Hematopoietic multipotent progenitor cell treated with erythropoietin and hydrocortisone succinate and interleukin-3 and kit ligand, for 8 days (in vitro differentiated cells): ENCODE measurements around the gene LHPP.
A peak's percentile ranks its signal among the peaks of the same experiment; 100 is the strongest.

Experiments
- DNase-seq: peaks from one replicate; pipeline ENCODE4 v3.0.0-alpha.2; 2015

Gene LHPP

GRCh38 chr10:124522933-124523871, 61.6 kb downstream of the LHPP start:
- DNase-seq = no peak

DNA sequence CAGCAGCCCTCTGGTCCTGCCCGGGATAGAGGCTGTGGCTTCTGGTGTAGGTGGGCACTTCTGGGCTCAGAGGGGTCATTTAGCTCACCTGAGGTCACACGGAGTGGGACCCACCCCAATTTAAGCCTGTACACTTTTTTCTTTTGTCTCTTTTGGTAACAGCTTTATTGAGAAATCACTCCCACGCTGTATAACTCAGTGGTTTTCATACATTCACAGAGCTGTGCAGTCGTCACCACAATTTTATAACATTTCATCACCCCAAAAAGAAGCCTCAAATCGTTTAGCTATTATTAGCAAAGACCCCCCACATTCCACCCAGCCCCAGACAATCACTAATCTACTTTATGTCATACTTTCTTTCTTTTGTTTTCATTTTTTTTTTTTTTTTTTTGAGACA, 62.3 kb downstream of the LHPP start:
- DNase-seq = no peak

- DNase-seq = peak; percentile 58
These were observed 63.5 kb downstream of the LHPP start for GRCh38 chr10:124524991-124525653.

- no peak for DNase-seq
These were observed 64.4 kb downstream of the LHPP start for GRCh38 chr10:124525751-124526600.

GRCh38 chr10:124526621-124527267, 65.1 kb downstream of the LHPP start:
- no peak for DNase-seq

GRCh38 chr10:124527874-124528395, 66.3 kb downstream of the LHPP start:
- DNase-seq = no peak

GRCh38 chr10:124529661-124530214, 68.1 kb downstream of the LHPP start:
- no peak for DNase-seq

DNA sequence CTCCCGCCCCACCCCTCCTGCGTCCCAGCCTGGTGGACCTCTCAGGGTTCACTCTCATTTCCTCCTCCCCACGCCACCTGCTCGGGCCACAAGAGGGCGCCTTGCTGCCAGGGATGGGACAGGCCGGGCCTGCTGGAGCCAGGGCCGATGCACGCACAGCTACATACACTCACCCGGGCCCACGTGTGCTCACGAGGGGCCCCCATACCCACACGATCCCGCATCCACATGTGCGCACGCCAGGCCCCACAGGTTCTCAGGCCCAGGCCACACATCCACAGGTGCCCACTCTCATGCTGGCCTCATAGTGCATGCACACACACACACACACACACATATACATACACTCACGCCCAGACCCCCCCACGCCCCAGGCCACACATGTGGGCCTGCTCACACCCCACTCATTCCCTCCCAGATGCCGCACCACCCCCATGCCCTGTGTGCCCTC, 68.6 kb downstream of the LHPP start:
- peak; percentile 88 for DNase-seq

- no peak for DNase-seq
These were observed 69.2 kb downstream of the LHPP start for GRCh38 chr10:124530816-124531215.

DNA sequence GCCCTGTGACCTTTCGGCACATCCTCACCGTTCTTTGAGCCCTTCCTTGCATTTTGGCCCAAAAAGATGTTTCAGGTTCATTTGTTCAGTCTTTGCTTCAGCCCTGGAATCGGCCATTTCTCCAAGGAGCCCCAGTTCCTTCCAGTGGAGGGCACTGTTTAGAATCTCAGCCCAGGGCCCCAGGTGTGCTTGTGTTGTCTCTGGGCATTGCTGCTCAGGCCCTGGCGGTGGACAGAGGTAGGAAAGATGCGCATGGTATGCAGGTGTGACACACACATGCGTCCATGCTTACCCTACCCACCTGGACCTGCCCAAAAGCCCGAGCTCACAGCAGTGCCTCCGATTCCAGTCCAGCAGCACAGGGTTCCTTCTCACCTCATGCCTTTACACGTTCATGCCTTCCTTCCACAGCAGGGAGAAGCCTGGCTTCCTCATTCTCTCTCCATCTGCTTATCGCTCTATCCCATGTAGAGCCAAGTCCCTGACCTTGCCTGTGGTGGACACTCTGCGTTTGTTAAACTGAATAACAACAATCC, 70.6 kb downstream of the LHPP start:
- DNase-seq = no peak

DNA sequence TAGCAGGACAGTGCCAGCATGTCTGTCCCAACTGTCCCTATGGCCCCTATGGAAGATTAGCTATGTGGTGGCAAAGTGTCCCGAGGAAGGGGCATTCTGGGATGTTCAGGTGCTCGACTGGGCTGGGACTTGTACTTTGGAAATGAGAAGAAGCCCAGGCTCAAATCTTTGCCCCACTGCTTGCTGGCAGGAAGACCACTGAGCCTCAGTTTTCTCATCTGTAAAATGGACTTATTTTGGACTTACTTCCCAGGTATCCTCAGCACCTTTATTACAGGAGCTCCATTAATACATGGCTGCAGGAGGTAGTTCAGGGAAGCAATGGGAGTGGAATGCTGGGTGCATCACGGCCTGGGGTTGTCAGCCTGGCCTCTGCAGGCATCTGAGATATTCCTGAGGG, 71.2 kb downstream of the LHPP start:
- no peak for DNase-seq

- DNase-seq = no peak
These were observed 71.6 kb downstream of the LHPP start for GRCh38 chr10:124533266-124533665.

GRCh38 chr10:124534231-124534798, 72.7 kb downstream of the LHPP start:
- peak; percentile 36 for DNase-seq

DNA sequence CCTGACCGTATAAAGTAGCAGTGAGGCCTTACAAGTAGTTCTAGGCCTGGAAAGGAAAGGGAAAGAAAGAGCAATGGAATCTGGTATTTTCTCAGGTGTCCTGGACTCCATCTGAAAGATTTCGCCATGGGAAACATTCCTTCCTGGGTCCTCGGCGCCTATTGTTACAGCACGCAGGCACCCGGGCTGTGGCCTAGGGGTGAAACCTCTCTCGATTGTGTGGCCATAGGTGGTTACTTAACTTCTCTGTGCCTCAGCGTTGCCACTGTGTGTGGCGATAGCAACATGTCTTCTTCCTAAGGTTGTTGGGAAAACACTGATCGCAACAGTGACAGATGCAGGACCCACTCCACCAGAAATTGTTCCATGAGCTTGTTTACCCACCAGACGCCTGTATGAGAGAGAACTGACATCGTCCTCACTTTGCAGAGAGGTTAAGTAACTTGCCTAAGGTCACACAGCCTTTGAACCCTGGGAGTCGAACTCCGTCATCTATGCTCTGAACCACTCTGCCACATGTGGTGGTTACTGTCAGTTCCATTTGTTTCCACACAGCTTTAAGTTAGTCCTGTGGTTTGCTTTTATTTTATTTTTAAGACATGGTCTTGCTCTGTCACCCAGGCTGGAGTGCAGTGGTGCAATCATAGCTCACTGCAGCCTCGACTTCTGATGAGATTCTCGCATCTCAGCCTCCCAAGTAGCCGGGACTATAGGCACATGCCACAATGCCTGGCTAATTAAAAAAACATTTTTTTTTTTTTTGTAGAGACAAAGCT, 73.4 kb downstream of the LHPP start:
- DNase-seq = no peak

DNA sequence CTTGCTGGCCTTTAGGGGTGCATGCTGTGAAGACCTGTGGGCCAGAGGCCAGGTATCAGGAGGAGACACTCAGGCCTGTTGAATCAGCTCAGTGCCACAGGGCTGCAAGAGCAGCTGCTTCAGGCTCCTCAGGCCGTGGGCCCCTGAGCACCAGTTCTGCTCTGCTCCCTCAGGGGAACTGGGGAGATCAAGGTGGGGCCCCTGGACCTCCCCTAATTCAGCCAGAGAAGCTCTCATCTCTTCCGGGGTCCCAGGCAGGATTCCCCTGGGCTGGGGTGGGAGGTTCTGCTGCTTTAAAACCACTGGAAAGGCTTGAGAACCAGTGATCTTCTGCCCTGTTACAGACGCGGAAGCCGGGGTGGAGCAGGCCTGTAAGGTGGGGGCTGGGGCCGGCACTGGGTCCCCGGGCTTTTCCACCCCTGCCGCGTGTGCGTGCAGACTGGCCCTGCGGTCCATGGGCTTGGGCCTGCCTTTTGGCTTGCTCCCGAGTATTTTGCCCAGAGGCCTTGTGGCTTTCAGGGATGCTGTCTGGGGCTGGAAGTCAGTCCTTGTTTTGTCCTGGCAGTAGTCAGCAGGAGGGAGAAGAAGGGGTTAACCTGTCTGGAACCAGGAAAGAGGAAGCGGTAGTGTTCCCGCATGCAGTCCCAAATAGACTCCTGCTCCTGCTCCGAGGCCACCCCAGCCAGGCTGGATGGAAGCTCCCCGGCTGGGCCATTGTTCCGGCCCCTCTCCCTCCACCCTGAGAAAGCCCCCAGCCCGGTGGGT, 74.3 kb downstream of the LHPP start:
- no peak for DNase-seq

GRCh38 chr10:124536496-124537050, 75.0 kb downstream of the LHPP start:
- DNase-seq = no peak

GRCh38 chr10:124537166-124537725, 75.6 kb downstream of the LHPP start:
- DNase-seq = no peak

DNA sequence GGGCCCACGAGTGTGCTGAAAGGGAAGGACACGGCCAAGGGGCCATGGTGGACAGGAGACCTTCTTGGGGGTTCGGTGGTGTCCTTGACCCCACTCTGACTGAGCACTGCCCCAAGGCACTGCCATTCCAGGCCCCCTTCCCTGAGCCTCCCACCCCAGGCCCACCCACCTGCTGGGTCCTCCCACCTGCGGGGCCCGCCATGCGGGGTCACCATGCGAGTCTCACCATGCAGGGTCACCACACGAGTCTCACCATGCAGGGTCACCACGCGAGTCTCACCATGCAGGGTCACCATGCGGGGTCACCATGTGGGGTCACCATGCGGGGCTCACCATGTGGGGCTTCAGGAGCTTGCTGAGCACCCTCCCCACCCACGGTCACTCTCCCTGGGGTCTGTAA, 76.3 kb downstream of the LHPP start:
- DNase-seq = no peak

- DNase-seq = no peak
These were observed 77.1 kb downstream of the LHPP start for GRCh38 chr10:124538706-124539105.
